Endothelial cell of umbilical vein (primary cell): Measurements from ENCODE around the gene CD200R1. TPM values are rescaled to one million over a fixed set of nuclear protein-coding genes. Genes with fewer than 3 reads are reported as not detected.

ENCODE experiments used
- BruUV-seq: library from RNA; stranded (reverse); fragments of 400-500 nt; replicated peaks from 2 replicates; lab custom pipeline; 2021; lab: Mats Ljungman, UMichigan
- CTCF ChIA-PET: fragments of 300-600, 350-600 bp; sonication (Branson Sonifier 250); formaldehyde crosslinking; loops from one replicate; lab custom pipeline; 2021; ENCODE audit warnings: antibody characterized with exemption, inconsistent platforms; lab: Charles Lee
- POLR2A ChIA-PET: fragments of 300-600, 350-600 bp; sonication (Branson Sonifier 250); formaldehyde crosslinking; loops from one replicate; lab custom pipeline; 2021; ENCODE audit warnings: antibody characterized with exemption, inconsistent platforms; lab: Charles Lee
- DNase-seq: peaks from one replicate; pipeline ENCODE4 v3.0.0-alpha.2; 2011; ENCODE audit warnings: low read depth, low spot score
- FAIRE-seq: peaks from 2 replicates; lab custom pipeline; 2011; peaks lifted over from hg19 to GRCh38; lab: Jason Lieb, UNC
- H2AFZ ChIP-seq: 2 replicates; pipeline ENCODE4 v1.6.0; 2012; ENCODE audit warnings: low read depth, low read length, control low read depth, inconsistent platforms
- H3K27ac ChIP-seq: 2 replicates; pipeline ENCODE4 v1.5.1; 2011; ENCODE audit warnings: low read depth, mild to moderate bottlenecking, control low read depth, low read length, moderate library complexity; ENCODE audit not compliant: insufficient read depth
- H3K27me3 ChIP-seq, 2 experiments: 2 replicates each; pipeline versions ENCODE4 v1.6.0 to v1.6.1; 2011; ENCODE audit warnings: low read length in 2 of 2, mixed read lengths in 1 of 2; ENCODE audit not compliant: control insufficient read depth in 2 of 2, insufficient read depth in 2 of 2
- H3K36me3 ChIP-seq, 2 experiments: 2 replicates in 1 of 2; 3 replicates in 1 of 2; pipeline ENCODE4 v1.5.1; 2011; ENCODE audit warnings: low read length in 2 of 2, mild to moderate bottlenecking in 1 of 2, moderate library complexity in 1 of 2; ENCODE audit not compliant: control insufficient read depth in 2 of 2, insufficient read depth in 2 of 2; ENCODE audit errors: extremely low read depth in 1 of 2
- H3K4me1 ChIP-seq: 3 replicates; pipeline ENCODE4 v1.5.1; 2011; ENCODE audit warnings: mild to moderate bottlenecking, low read length; ENCODE audit not compliant: control insufficient read depth, insufficient read depth; ENCODE audit errors: extremely low read depth
- H3K4me2 ChIP-seq: 2 replicates; pipeline ENCODE4 v1.6.1; 2011; ENCODE audit warnings: low read length, control low read depth, mixed read lengths; ENCODE audit not compliant: insufficient read depth
- H3K4me3 ChIP-seq, 3 experiments: fragments of 200-600 bp in 1 of 3; sonication (generic), shearing (Covaris generic) in 1 of 3; replicated peaks in 1 of 3; 2 replicates each; pipeline ENCODE4 v1.5.1; 2011 to 2016; ENCODE audit warnings: control low read depth in 3 of 3, low read length in 3 of 3, mild to moderate bottlenecking in 2 of 3, inconsistent platforms in 1 of 3, low read depth in 1 of 3, moderate library complexity in 1 of 3; ENCODE audit not compliant: insufficient read depth in 1 of 3
- H3K79me2 ChIP-seq: 2 replicates; pipeline ENCODE4 v1.6.0; 2012; ENCODE audit warnings: low read length, inconsistent platforms; ENCODE audit not compliant: control insufficient read depth, insufficient read depth
- H3K9ac ChIP-seq: replicated peaks from 2 replicates; pipeline ENCODE3; 2011; ENCODE audit warnings: low read length, control low read depth; ENCODE audit not compliant: insufficient read depth; ENCODE audit errors: extremely low read depth
- H3K9me1 ChIP-seq: replicated peaks from 3 replicates; pipeline ENCODE4 v1.6.0; 2011; ENCODE audit warnings: mild to moderate bottlenecking, low read length; ENCODE audit not compliant: control insufficient read depth, insufficient read depth; ENCODE audit errors: extremely low read depth
- H3K9me3 ChIP-seq: replicated peaks from 2 replicates; pipeline ENCODE4 v1.5.1; 2012; ENCODE audit warnings: low read length, inconsistent platforms; ENCODE audit not compliant: control insufficient read depth, insufficient read depth
- H4K20me1 ChIP-seq: replicated peaks from 2 replicates; pipeline ENCODE3; 2011; ENCODE audit warnings: mild to moderate bottlenecking, low read length; ENCODE audit not compliant: control insufficient read depth, insufficient read depth; ENCODE audit errors: extremely low read depth
- EZH2 ChIP-seq: IDR thresholded peaks from 2 replicates; pipeline ENCODE4 v1.6.1; 2012; ENCODE audit warnings: borderline replicate concordance, low read depth, mild to moderate bottlenecking, moderate library complexity, low read length, inconsistent platforms; ENCODE audit not compliant: severe bottlenecking
- FOS ChIP-seq: IDR thresholded peaks from 2 replicates; pipeline ENCODE4 v1.6.1; 2011; ENCODE audit warnings: mild to moderate bottlenecking, low read length, moderate library complexity, borderline replicate concordance; ENCODE audit not compliant: insufficient read depth
- GATA2 ChIP-seq: IDR thresholded peaks from 2 replicates; pipeline ENCODE4 v1.7.0; 2011; ENCODE audit warnings: low read depth, mild to moderate bottlenecking, moderate library complexity, mixed read lengths, low read length; ENCODE audit not compliant: insufficient read length, insufficient read depth
- MYC ChIP-seq: IDR thresholded peaks from one replicate; pipeline ENCODE4 v1.6.1; 2011; ENCODE audit warnings: mild to moderate bottlenecking, low read depth, low read length
- dilution Hi-C: fragments of 300-500 bp; cut with MboI; formaldehyde crosslinking; loops from one replicate; pipeline ENCODE4 v1.15.0; 2019; ENCODE audit warnings: low sequenced_read_pairs; ENCODE audit not compliant: extremely low pct_ligation_motif_present
- intact Hi-C: fragments of 100-400 bp; cut with micrococcal nuclease; formaldehyde crosslinking; loops from one replicate; pipeline ENCODE4 v1.10.0; 2022
- polyA plus RNA-seq, 4 experiments: library from polyadenylated mRNA; depleted of rRNA in 3 of 4; stranded (reverse) in 3 of 4; unstranded in 1 of 4; fragments of >200 nt; gene quantifications; 2 replicates each; pipeline versions ENCODE4 v1.2.1 to v1.2.3, GENCODE V29; 2011 to 2012; ENCODE audit warnings: missing spikeins in 1 of 4
- total RNA-seq: library from RNA; stranded (reverse); gene quantifications from 2 replicates; pipeline ENCODE4 v1.2.3, GENCODE V29; 2021
- TF ChIP-seq, protein P1 (sequence below), 2 donors: IDR thresholded peaks; 1 replicate in 1 of 2; 2 replicates in 1 of 2; pipeline ENCODE4 v1.5.1; 2011; ENCODE audit warnings: low read length in 2 of 2, mild to moderate bottlenecking in 2 of 2, moderate library complexity in 2 of 2, control low read depth in 1 of 2, inconsistent platforms in 1 of 2, low read depth in 1 of 2; ENCODE audit not compliant: insufficient read depth in 1 of 2; ENCODE audit errors: extremely low read depth in 1 of 2
- TF ChIP-seq, protein P2 (sequence below): IDR thresholded peaks from 2 replicates; pipeline ENCODE4 v1.6.1; 2011; ENCODE audit not compliant: insufficient read depth, insufficient read length

Gene CD200R1
- total and polyA plus RNA-seq, 2 donors (not counting 3 experiments of a cell fraction or from before 2014, with no cell fraction given) = not detected

DNA sequence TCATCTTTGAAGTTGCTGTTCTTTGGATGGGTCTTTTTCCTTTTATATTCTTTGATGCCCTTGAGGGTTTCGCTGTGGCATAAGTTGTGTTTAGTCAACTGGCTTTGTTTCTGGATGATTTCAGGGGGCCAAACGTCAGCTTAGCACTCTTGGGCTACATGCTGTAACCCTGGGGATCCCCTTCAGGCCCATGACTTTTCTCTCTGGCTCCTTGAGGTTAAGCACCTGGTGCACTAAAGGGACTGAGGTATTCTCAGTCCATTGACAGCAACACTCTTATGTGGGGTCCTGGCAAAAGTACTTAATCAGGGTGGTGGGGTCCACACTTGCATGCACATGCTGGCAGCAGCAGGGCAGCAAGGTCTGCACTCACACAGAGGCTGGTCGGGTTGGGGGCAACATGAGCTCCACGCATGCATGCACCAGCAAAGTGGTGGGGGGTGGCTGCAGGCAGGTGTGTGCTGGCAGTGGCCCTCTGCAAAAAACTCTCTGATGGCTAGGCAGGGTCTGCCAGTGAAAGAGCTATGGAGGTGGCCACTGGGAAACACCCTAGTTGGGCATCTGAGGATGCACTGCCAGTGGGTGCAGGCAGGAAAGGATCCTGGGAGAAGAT, 90.1 kb downstream of the CD200R1 start:
- CTCF ChIA-PET = no interaction called here
- dilution Hi-C loops = no loop called here

DNA sequence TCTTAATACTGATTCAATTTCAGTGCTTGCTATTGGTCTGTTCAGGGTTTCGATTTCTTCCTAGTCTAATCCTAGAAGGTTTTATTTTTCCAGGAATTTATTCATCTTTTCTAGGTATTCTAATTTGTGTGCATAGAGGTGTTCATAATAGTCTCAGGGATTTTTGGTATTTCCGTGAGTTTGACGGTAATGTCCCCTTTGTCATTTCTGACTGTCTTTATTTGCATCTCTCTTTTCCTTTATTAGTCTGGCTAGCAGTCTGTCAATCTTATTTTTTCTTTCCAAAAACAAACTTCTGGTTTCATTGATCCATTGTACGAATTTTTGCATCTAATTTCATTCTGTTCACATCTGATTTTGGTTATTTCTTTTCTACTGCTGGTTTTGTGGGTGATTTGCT, 93.0 kb downstream of the CD200R1 start:
- H3K79me2 ChIP-seq = no peaks in the 10 kb centered on the region
- TF ChIP-seq, protein P1, sequence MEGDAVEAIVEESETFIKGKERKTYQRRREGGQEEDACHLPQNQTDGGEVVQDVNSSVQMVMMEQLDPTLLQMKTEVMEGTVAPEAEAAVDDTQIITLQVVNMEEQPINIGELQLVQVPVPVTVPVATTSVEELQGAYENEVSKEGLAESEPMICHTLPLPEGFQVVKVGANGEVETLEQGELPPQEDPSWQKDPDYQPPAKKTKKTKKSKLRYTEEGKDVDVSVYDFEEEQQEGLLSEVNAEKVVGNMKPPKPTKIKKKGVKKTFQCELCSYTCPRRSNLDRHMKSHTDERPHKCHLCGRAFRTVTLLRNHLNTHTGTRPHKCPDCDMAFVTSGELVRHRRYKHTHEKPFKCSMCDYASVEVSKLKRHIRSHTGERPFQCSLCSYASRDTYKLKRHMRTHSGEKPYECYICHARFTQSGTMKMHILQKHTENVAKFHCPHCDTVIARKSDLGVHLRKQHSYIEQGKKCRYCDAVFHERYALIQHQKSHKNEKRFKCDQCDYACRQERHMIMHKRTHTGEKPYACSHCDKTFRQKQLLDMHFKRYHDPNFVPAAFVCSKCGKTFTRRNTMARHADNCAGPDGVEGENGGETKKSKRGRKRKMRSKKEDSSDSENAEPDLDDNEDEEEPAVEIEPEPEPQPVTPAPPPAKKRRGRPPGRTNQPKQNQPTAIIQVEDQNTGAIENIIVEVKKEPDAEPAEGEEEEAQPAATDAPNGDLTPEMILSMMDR (IDR thresholded peaks at IDR 0.05; ENCODE audit: extremely low read depth in 1 of 2, insufficient read depth in 1 of 2, low read depth in 1 of 2, low read length in 2 of 2) = no peak
- TF ChIP-seq EZH2 (no peak), MYC (no peak)
- TF ChIP-seq, protein P2, sequence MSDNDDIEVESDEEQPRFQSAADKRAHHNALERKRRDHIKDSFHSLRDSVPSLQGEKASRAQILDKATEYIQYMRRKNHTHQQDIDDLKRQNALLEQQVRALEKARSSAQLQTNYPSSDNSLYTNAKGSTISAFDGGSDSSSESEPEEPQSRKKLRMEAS = no peak
- no peaks in the 10 kb centered on the region for H3K9me3 ChIP-seq
- H4K20me1 ChIP-seq = no peaks in the 10 kb centered on the region
- H2AFZ ChIP-seq = no peak overlapping the region
- H3K4me1 ChIP-seq = no peaks in the 10 kb centered on the region
- no peaks in the 10 kb centered on the region for H3K36me3 ChIP-seq
- no peak overlapping the region for H3K9ac ChIP-seq
- dilution Hi-C loops = no loop called here
- POLR2A ChIA-PET = no interaction called here
- H3K4me3 ChIP-seq = no peak overlapping the region
- no peak overlapping the region for H3K4me2 ChIP-seq
- no peaks in the 10 kb centered on the region for H3K27me3 ChIP-seq
- intact Hi-C loops = no loop called here
- CTCF ChIA-PET = no interaction called here
- DNase-seq (no peak), FAIRE-seq (no peak)
- no peaks in the 10 kb centered on the region for H3K9me1 ChIP-seq
- no TSS peak for BruUV-seq
- no peak overlapping the region for H3K27ac ChIP-seq

More for the DNA sequence above, 90.1 kb downstream of the CD200R1 start:
- no peaks in the 10 kb centered on the region for H3K4me1 ChIP-seq
- H3K27ac ChIP-seq = no peak overlapping the region
- no peaks in the 10 kb centered on the region for H3K9me3 ChIP-seq
- H3K9ac ChIP-seq = no peak overlapping the region
- no peaks in the 10 kb centered on the region for H4K20me1 ChIP-seq
- H3K79me2 ChIP-seq = no peaks in the 10 kb centered on the region
- BruUV-seq = no TSS peak
- no peak overlapping the region for H3K4me2 ChIP-seq
- H3K27me3 ChIP-seq = no peaks in the 10 kb centered on the region
- H3K4me3 ChIP-seq = no peak overlapping the region
- TF ChIP-seq EZH2 (no peak), FOS (no peak), GATA2 (no peak)
- TF ChIP-seq, protein P2 = no peak
- H3K36me3 ChIP-seq = no peaks in the 10 kb centered on the region
- no peaks in the 10 kb centered on the region for H3K9me1 ChIP-seq
- no peak for DNase-seq
- no peak overlapping the region for H2AFZ ChIP-seq
- intact Hi-C loops = no loop called here
- no peak for FAIRE-seq
- POLR2A ChIA-PET = no interaction called here
